ENCODE results near the gene HID1. TPM values are rescaled to one million over a fixed set of nuclear protein-coding genes. Genes with fewer than 3 reads are reported as not detected.

The HID1 gene
- total and polyA plus RNA-seq, 2 of the 4 experiments (the other 2 are of a cell fraction) = 0.18 to 1.7 TPM

DNA sequence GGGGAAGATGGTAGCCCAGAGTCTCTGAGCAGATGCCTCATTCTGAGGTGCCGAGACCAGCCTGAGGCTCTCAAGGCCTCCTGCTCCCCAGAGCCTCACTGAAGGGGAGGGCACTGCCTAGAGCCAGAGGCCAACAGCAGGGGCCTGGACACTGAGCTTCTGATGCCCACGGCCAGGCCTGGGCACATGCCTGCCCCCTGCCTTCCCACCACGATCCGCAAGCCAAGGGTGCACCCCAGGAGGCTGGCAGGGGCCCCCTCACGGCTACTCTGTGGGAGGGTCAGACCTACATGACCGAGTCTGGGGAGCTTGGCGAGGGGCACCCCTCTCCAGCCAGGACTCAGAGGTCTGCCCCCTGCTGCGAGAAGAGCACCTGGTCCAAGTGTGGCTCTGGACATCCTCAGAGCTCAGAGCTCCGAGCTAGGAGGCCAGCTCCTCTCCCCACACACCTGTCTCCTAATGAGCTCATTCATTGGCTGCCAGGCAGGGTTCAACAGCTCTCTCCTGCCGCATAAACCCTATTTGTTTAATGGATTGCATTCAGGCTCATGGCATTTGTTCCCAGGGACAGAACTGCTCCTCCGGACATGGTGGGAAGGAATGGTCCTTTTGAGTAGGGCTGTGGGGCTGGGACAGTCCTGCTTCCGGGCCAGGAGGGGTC lies 23.0 kb downstream of the HID1 start:
- no peak overlapping the region for H2BK120ac ChIP-seq (ENCODE audit: low read depth, low read length)
- CTCF ChIA-PET = interaction anchor here (1.2 kb wide), 1 partner anchor 26 kb away, joined by 3 read pairs; the partner anchor contains the start of genes OTOP2 and USH1G
- POLR2A ChIA-PET (ENCODE audit: unreplicated experiment) = no interaction called here
- no peak overlapping the region for H2AK5ac ChIP-seq (ENCODE audit: low read depth, low read length)
- no peak overlapping the region for H3K18ac ChIP-seq (ENCODE audit: low read depth, low read length)
- no peak overlapping the region for H3K56ac ChIP-seq (ENCODE audit: extremely low read depth, insufficient read depth, low read length)
- no peak overlapping the region for H2BK5ac ChIP-seq (ENCODE audit: low read depth, low read length, poor library complexity, severe bottlenecking)
- no peak overlapping the region for H2AFZ ChIP-seq (replicated peaks; ENCODE audit: low read length, poor library complexity)
- no peaks in the 10 kb centered on the region for H3K79me1 ChIP-seq (ENCODE audit: low read depth in 1 of 2, low read length in 2 of 2)
- H4K8ac ChIP-seq (ENCODE audit: low read depth in 2 of 2, low read length in 2 of 2) = no peak overlapping the region
- no peaks in the 10 kb centered on the region for H3K36me3 ChIP-seq (ENCODE audit: control insufficient read depth, insufficient read depth, low read length)
- no peak for TF ChIP-seq CHD1 (IDR thresholded peaks at IDR 0.05; ENCODE audit: low read depth, low read length)
- no peak for TF ChIP-seq SMC3 (IDR thresholded peaks at IDR 0.05; ENCODE audit: low read depth, low read length)
- TF ChIP-seq RAD21 (IDR thresholded peaks at IDR 0.05; ENCODE audit: low read length) = no peak
- TF ChIP-seq FOS (IDR thresholded peaks at IDR 0.05; ENCODE audit: low read depth, low read length) = no peak
- 37% methylated on average over 7 of the region's 12 CpGs; no CpG with 5 or more reads in 1 of the 2 experiments for WGBS, 2 experiments (ENCODE audit: extremely low coverage in 2 of 2, insufficient read length in 1 of 2)
- no peak overlapping the region for H3K27ac ChIP-seq (ENCODE audit: insufficient read depth, low read length)
- ATAC-seq (ENCODE audit: low read depth) (no peak), DNase-seq (no peak)
- BruUV-seq (replicated peaks) = no TSS peak
- H3K23ac ChIP-seq (ENCODE audit: low read depth, low read length) = no peak overlapping the region
- H3K4ac ChIP-seq (ENCODE audit: low read depth, low read length) = no peak overlapping the region
- no peak overlapping the region for H2BK20ac ChIP-seq (ENCODE audit: low read depth, low read length)
- H2BK15ac ChIP-seq (ENCODE audit: low read depth, low read length) = no peak overlapping the region
- no peak overlapping the region for H2AK9ac ChIP-seq (replicated peaks; ENCODE audit: low read depth, low read length, poor library complexity)
- H3K27me3 ChIP-seq (ENCODE audit: control insufficient read depth, insufficient read depth, low read length) = peaks cover 51% of the 10 kb centered on the region
- in situ Hi-C loops (cut with MboI; ENCODE audit: low sequenced_read_pairs) = loop anchor here (10.0 kb wide), 1 partner anchor 205 kb away; the partner anchor contains the start of gene NHERF1
- H3K9ac ChIP-seq (ENCODE audit: low read depth, low read length) = no peak overlapping the region
- H3K4me1 ChIP-seq (ENCODE audit: control insufficient read depth, insufficient read depth, low read length) = no peaks in the 10 kb centered on the region
- no peak overlapping the region for H4K91ac ChIP-seq (ENCODE audit: insufficient read depth, low read depth, low read length)
- no peaks in the 10 kb centered on the region for H3K9me3 ChIP-seq (ENCODE audit: control insufficient read depth, insufficient read depth, low read length)
- intact Hi-C loops (cut with micrococcal nuclease) = no loop called here
- no peak overlapping the region for H3K4me3 ChIP-seq (ENCODE audit: insufficient read depth, low read depth, low read length)
- H4K5ac ChIP-seq (ENCODE audit: low read depth, low read length) = no peak overlapping the region
- H3K9me1 ChIP-seq (ENCODE audit: insufficient read depth, low read length) = no peaks in the 10 kb centered on the region
- H3K14ac ChIP-seq (replicated peaks; ENCODE audit: low read depth, low read length) = no peak overlapping the region
- H3K4me2 ChIP-seq (ENCODE audit: low read depth, low read length) = no peak overlapping the region
- H4K20me1 ChIP-seq (ENCODE audit: insufficient read depth, low read length) = no peaks in the 10 kb centered on the region
- dilution Hi-C loops (cut with HindIII; ENCODE audit: low sequenced_read_pairs, unreplicated experiment) = no loop called here
